ENCODE data around the gene PRAC1. TPM values are rescaled to one million over a fixed set of nuclear protein-coding genes. Genes with fewer than 3 reads are reported as not detected.

Gene PRAC1
- total and polyA plus RNA-seq, 2 of the 8 experiments (the other 6 are each of a cell fraction or from before 2014, with no cell fraction given), result not detected

DNA sequence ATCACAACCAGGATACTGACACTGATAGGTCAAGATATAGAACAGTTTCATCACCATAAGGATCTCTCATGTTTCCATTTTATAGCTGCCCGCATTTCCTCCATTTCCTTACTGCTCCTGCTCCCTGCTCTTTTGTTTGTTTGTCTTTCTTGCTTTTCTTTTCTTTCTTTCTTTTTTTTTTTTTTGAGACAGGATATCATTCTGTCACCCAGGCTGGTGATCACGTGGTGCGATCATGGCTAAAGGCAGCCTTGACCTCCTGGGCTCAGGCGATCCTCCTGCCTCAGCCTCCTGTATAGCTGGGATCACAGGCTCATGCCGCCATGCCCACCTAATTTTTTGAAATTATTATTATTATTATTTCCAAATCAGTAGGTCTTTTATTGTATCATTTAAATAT lies 31.7 kb downstream of the PRAC1 start:
- no peak overlapping the region for H3K4ac ChIP-seq (replicated peaks; ENCODE audit: insufficient read length, low read depth, low read length)
- no peak overlapping the region for H2AK5ac ChIP-seq (ENCODE audit: low read depth, low read length)
- no peak overlapping the region for H2BK5ac ChIP-seq (ENCODE audit: low read depth, low read length)
- H3K23me2 ChIP-seq (ENCODE audit: low read depth, low read length), result no peaks in the 10 kb centered on the region
- FAIRE-seq (no peak), DNase-seq (ENCODE audit: low read depth in 1 of 2, low spot score in 2 of 2) (no peak)
- no peaks in the 10 kb centered on the region for H3K4me1 ChIP-seq (replicated peaks in 1 of 4; ENCODE audit: control insufficient read depth in 3 of 4, insufficient read depth in 4 of 4, low read length in 3 of 4)
- H2BK20ac ChIP-seq (ENCODE audit: low read length), result no peak overlapping the region
- no peak overlapping the region for H2BK12ac ChIP-seq (ENCODE audit: low read depth, low read length)
- no peaks in the 10 kb centered on the region for H4K20me1 ChIP-seq (replicated peaks in 1 of 2; ENCODE audit: control insufficient read depth in 1 of 2, insufficient read depth in 2 of 2, low read length in 2 of 2)
- no peaks in the 10 kb centered on the region for H3K79me2 ChIP-seq (ENCODE audit: control insufficient read depth in 1 of 2, insufficient read depth in 2 of 2, low read length in 2 of 2)
- WGBS, 2 experiments (ENCODE audit: extremely low coverage in 1 of 2, insufficient coverage in 1 of 2, insufficient read length in 1 of 2, insufficient replicate concordance in 2 of 2, low coverage in 1 of 2, low lambda C conversion rate in 2 of 2, missing lambda C conversion rate in 1 of 2), result 85% methylated on average over 5 of the region's 5 CpGs; no CpG with 5 or more reads in 1 of the 2 experiments
- H2AFZ ChIP-seq (ENCODE audit: low read length), result no peak overlapping the region
- H3K27ac ChIP-seq (ENCODE audit: low read depth, low read length), result no peak overlapping the region
- no peak overlapping the region for H2BK15ac ChIP-seq (ENCODE audit: low read length)
- POLR2A ChIA-PET (ENCODE audit: partially characterized antibody), result no interaction called here
- H3K9me3 ChIP-seq (ENCODE audit: insufficient read depth in 2 of 2, low read depth in 1 of 2, low read length in 1 of 2), result no peaks in the 10 kb centered on the region
- H3K4me2 ChIP-seq (ENCODE audit: insufficient read depth in 1 of 2, low read depth in 2 of 2, low read length in 2 of 2), result no peak overlapping the region
- H4K5ac ChIP-seq (ENCODE audit: insufficient read length, low read depth, low read length), result no peak overlapping the region
- H3K9ac ChIP-seq (replicated peaks in 1 of 4; ENCODE audit: extremely low read depth in 1 of 4, low read depth in 3 of 4, low read length in 3 of 4), result no peak overlapping the region
- H3K14ac ChIP-seq (ENCODE audit: insufficient read length), result no peak overlapping the region
- CTCF ChIA-PET (ENCODE audit: partially characterized antibody), result interaction anchor here (1.1 kb wide), 1 partner anchor 12 kb away, joined by 4 read pairs; no protein-coding TSS in a partner anchor
- H3K18ac ChIP-seq (ENCODE audit: extremely low read depth, low read length), result no peak overlapping the region
- H3K4me3 ChIP-seq (ENCODE audit: extremely low read depth in 1 of 4, insufficient read depth in 2 of 4, low read depth in 3 of 4, low read length in 4 of 4), result no peak overlapping the region
- no peaks in the 10 kb centered on the region; a peak in 1 of 7 replicates for H3K27me3 ChIP-seq (replicated peaks in 1 of 4; ENCODE audit: control insufficient read depth in 3 of 4, extremely low read depth in 1 of 4, insufficient read depth in 3 of 4, low read length in 3 of 4)
- no peak overlapping the region for H3K56ac ChIP-seq (replicated peaks; ENCODE audit: insufficient read length, low read depth, low read length)
- H4K91ac ChIP-seq (replicated peaks; ENCODE audit: insufficient read length, low read length), result no peak overlapping the region
- H2BK120ac ChIP-seq (replicated peaks; ENCODE audit: low read depth, low read length), result no peak overlapping the region
- no peak overlapping the region for H3K23ac ChIP-seq (ENCODE audit: insufficient read length)
- H4K8ac ChIP-seq (ENCODE audit: extremely low read depth, insufficient read depth, low read length), result no peak overlapping the region
- no peaks in the 10 kb centered on the region for H3K79me1 ChIP-seq (ENCODE audit: low read depth, low read length)
- no peaks in the 10 kb centered on the region for H3K36me3 ChIP-seq (ENCODE audit: control insufficient read depth in 2 of 4, insufficient read depth in 4 of 4, low read length in 3 of 4)
- TF ChIP-seq, protein P1, sequence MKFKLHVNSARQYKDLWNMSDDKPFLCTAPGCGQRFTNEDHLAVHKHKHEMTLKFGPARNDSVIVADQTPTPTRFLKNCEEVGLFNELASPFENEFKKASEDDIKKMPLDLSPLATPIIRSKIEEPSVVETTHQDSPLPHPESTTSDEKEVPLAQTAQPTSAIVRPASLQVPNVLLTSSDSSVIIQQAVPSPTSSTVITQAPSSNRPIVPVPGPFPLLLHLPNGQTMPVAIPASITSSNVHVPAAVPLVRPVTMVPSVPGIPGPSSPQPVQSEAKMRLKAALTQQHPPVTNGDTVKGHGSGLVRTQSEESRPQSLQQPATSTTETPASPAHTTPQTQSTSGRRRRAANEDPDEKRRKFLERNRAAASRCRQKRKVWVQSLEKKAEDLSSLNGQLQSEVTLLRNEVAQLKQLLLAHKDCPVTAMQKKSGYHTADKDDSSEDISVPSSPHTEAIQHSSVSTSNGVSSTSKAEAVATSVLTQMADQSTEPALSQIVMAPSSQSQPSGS (IDR thresholded peaks at IDR 0.05; ENCODE audit: low read length), result no peak
- TF ChIP-seq BCL11A (IDR thresholded peaks at IDR 0.05; ENCODE audit: low read depth in 2 of 2, low read length in 2 of 2) (no peak), ZNF274 (IDR thresholded peaks at IDR 0.05; ENCODE audit: borderline replicate concordance, extremely low read depth, low read length) (no peak)
